GDM1 (cell line): ENCODE measurements around the gene P3H3.
"Not testable (repeated sequence)": the region's sequence is repeated elsewhere in the genome, so short reads cannot be mapped to it uniquely, and the experiment has no call there.

Experiments used
- DNase-seq: peaks from one replicate; lab custom pipeline; 2025; lab: John Stamatoyannopoulos, UW

Gene P3H3

DNA sequence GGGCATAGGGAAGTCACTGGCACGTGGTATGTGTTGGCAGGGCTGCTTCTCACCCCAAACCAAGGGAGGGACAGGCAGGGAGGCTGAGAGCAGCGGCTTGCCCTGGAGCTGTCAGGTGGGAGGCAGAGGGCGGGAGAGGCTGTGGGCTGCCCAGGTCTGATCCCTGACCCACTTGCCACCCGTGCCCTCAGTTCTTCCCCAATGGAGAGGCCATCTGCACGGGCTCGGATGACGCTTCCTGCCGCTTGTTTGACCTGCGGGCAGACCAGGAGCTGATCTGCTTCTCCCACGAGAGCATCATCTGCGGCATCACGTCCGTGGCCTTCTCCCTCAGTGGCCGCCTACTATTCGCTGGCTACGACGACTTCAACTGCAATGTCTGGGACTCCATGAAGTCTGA lies 17.2 kb downstream of the P3H3 start:
- DNase-seq: no peak

DNA sequence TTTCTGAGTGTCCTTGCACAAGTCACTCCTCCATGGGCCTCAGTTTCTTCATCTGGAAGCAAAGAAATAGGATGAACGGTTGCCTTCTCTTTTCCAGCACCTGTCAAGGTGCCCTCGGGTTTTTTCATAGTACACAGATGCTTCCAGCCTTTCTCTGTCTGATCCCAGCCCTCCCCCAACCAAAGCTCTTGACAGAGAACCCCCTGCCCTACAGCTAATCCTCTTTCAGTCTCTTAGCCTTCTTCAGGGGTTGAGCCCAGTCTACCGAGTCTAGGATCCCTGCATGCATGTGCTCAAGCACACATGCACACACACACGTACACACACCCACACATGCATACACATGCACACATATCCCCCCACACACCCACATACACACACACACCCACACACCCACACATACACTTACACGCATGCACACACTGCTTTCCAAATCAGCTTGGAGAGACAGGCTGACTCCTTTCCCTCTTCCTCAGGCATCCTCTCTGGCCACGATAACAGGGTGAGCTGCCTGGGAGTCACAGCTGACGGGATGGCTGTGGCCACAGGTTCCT lies 18.2 kb downstream of the P3H3 start:
- DNase-seq: no peak

DNA sequence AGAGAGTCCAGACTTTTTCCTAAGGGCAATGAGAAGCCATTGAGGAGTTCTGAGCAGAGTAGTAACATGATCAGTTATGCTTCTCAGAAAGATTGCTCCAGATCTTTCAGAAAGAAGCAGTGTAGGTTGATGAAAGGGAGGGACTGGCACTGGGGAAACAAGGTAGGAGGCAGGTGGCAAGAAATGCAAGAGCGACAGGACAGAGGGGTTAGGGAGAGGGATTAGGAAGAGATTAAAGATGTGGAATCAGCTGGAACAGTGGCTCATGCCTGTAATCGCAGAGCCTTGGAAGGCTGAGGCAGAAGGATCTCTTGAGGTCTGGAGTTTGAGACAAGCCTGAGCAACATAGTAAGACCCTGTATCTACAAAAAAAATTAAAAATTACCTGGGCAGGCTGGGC lies 19.5 kb downstream of the P3H3 start:
- no peak for DNase-seq

DNA sequence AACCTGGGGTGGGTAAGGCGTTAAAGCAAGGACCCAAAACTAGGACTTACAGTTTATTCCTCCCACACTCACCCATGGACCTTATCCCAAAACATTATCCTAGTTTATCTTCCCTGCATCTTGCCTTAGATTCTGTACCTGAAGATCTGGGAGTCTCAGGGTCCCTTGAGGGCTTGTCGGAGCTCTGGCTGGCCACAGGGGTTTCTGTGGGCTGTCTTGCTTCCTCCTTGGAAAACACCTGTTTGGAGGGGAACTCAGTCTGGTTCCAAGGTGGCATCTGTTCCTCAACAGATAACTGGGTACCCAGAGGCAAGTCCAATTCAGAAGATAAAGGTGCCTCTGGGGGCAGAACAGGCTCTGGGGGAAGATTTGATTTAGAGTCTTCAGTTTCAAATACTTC lies 21.2 kb downstream of the P3H3 start:
- DNase-seq: no peak

DNA sequence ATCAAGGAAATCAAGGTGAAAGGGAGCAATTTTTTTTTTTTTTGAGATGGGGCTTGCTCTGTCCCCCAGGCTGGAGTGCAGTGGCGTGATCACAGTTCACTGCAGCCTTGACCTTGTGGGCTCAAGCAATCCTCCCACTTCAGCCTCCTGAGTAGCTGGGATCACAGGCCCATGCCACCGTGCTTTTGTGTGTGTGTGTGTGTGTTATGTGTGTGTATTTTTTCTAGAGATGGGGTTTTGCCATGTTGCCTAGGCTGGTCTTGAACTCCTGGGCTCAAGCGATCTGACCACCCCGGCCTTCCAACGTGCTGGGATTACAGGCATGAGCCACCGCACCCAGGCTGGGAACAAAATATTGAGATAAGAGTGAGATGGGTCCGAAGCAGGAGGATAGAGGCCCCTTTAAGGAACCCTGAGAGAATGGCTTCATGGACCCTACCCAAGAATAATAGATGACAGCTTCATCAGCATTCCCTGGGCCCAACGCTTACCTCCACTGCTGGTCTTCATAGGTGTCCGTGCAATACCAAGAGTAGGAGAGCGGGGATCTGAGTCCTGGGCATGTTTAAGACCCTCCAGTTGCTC lies 21.9 kb downstream of the P3H3 start:
- DNase-seq: no peak

DNA sequence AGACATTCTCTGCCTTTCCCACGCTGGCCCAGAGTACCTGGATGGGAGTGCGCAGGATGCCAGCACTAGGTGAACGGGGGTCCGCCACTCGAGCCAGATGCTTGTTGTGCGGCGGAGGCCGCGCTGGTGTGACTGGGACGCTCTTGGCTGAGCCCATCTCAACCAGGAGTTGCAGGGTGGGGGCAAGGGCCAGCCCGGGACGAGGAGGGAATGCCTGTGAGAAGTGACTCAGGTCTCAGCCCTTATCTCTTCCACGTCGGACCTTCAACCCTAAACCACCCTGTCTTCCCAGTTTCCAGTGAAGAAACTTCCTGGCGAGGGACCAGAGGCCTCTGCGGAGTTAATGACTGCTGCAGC lies 22.6 kb downstream of the P3H3 start:
- no peak for DNase-seq

DNA sequence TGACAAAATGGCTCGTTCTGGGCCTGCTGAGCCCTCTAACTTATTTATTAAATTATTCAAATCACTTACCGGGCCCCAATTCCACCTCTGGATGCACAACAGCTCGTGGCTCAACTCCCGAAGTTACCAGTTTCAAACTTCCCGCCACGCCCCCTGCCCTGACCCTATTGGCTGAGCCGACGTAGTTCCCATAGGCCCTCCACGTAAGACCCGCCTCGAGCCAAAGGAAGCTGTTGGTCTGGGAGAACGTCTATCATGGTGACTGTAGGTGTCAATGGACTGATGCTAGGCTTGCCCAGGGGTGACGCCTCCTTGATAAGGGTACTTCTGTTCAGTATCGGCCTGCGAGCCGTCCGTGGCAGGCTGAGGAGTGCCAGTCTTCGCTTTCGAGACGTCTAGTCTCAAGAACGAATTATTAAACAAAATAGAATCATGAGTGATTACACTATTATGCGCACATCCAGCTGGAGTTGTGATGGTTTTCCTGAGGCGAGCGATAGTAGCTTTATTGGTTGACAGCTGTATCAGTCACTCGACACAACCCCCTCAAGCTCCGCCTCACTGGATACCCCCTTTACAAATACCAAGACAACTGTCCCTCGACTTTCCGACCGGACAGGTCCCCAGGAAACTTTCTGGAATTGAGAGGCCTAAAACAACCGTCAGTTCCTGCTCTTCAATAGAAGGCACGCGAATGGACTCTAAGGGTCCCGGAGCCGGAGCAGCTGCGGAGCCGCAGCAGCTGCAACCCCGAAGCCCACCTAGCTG lies 23.1 kb downstream of the P3H3 start, which contains the start of gene CDCA3:
Gene CDCA3, minus strand, starts transcription at position 134 of the 768 bp plus-strand sequence. CDS start 334 bp downstream, outside the sequence.
- DNase-seq: peak; percentile 96

DNA sequence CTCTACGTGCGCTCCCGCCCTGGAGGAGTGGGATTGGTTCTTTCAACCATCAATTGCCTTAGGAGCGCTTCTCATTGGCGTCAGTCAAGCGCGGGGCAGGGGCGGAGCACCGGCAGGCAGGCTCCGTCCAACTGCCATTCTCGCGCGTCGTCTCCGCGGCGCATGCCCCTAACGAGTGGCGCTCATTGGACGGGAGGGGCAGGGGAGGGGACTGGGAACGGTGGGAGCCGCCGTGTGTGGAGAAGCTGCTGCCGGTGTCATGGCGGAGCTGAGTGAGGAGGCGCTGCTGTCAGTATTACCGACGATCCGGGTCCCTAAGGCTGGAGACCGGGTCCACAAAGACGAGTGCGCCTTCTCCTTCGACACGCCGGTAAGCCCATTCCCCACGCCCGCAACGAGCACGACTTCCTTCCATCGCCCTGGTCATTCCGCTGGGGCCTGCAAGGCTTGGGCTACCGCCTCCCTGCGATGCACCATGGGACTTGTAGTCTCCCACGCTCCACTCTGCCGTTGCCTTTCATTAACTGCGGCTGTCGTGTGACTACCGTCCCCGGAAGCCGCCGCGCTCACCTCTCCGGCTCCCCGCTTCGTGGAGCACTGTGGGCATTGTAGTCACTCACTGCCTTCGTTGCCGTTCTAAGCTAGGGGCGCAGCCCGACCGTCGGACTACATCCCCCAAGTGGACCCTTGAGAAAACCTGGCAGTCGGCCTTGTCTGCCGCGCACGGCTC lies 23.9 kb downstream of the P3H3 start, which contains the start of gene USP5:
Gene USP5, plus strand, starts transcription at position 230 of the 730 bp plus-strand sequence. Its CDS starts 30 bp downstream, at position 260.
- peak; percentile 99 for DNase-seq

DNA sequence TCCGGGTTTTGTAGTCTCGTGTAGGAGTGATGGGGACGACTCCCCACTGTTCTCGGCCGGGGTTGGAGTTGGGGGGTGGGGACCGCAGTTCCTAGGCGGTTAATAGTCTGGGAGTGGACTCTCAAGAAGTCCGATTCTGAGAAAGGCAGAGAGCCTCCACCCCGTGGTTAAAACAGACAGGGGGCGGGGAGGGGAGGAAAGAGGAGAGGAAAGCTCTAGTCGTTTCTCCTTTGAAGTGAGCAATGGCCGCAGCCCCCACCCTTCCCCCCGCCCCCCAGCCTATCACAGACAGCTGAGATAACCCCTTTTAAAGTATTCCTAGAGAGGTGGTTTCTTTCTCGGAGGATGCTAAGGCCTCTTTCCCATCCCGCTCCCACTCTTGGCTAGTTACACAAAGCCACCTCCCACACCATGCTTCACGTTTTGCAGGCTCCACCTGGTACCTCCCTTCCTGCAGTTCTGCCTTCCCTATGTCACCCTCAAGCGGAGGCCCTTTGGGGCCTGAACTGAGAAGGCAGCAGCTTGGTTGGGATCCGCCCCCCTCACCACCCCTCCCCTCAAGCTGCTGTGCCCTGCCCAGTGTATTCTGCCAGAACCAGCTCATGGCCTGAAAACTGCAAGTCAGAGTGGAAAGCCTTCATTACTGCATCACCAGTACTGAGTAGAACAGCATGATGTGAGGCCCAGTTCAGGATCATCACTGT lies 24.6 kb downstream of the P3H3 start:
- no peak for DNase-seq

DNA sequence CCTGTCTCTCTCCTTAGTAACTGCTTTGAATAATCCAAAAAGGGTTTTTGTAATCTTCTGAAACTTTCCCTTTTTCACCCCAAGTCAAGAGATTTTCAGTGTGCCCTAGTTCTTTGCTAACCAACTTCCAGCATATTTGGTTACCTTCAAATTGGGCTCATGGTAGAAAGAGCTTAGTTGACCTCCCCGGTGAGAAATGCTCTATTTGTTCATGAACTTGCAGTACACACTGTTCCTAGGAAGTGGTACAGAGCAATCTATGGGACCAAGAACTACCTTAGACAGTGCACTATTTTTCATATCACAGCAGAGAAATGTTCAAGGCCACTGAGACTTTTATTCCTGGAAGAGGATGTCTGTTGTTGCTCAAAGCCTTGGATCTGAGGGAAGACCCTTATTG lies 25.4 kb downstream of the P3H3 start:
- no peak for DNase-seq

DNA sequence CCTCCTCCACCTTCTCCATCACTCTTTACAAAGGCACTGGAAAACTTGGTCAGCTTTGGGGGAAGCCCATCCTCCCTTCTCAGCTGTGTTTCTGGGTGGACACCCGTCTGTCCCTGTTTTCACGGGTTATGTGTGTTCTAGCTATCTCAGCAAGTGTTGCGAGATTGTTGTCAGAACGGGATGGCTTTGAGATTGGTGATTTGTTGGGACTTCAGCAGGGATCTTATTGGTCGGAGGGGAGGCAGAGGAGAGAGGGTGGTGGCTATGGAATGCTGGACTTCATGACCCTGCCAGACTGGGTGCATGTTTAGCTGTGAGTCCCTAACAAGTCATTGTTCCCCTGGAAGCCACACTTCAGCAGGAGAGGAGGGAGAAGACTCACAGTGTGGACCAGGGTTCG lies 25.8 kb downstream of the P3H3 start:
- DNase-seq: no peak

DNA sequence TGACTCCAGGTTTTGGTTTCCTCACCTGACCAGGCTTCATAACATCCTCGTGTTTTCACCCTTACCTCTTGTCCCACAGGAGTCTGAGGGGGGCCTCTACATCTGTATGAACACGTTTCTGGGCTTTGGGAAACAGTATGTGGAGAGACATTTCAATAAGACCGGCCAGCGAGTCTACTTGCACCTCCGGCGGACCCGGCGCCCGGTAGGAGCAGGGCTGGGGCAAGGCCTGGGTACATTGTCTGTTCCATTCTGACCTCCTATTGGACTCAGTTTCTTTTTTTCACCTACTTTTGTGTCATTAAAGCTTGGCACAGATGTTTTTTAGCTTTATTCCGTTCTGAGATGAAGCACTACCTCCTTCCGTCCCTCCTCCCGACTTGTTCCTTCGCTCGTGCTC lies 27.1 kb downstream of the P3H3 start:
- no peak for DNase-seq

DNA sequence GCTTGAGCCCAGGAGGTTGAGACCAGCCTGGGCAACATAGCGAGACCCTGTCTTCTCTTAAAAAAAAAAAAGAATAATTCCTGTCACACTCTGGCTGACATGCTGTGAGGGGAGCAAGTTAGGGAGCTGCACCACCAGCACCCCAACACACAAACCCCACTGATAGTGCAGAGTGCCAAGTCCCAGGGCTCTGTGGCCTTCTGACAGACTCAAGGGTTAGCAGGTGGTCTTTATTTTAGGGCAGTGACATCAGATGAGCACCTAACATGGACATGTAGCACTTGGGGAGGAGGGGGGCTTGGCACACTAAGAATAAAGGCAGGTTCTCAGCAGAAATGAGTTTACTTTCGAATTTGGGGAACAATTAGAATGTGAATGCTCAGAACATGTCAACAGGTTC lies 30.6 kb downstream of the P3H3 start:
- DNase-seq: no peak

DNA sequence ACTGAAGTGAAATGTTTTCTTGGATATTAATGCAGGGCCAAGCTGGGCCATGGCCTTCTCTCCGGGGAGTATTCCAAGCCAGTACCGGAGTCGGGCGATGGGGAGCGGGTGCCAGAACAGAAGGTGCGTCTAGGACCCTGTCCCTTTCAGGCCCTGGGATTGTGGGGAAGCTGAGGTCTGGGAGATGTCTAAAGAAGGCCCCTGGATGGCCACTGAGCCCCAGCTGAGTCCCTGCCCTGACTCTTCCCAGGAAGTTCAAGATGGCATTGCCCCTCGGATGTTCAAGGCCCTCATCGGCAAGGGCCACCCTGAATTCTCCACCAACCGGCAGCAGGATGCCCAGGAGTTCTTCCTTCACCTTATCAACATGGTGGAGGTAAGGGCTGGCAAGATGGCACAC lies 31.9 kb downstream of the P3H3 start:
- no peak for DNase-seq

DNA sequence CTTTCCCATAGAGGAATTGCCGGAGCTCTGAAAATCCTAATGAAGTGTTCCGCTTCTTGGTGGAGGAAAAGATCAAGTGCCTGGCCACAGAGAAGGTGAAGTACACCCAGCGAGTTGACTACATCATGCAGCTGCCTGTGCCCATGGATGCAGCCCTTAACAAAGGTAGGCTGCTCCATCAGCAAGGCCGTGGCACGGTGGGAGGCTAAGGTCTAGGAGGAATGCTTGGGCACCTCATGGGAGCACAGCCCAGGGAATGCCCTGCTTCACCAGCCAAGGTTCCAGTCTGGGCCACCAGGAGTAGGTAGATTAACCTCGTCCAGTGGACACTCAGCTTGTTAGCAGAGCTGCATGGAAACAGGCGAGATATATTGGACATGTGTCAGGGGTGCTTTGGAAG lies 32.7 kb downstream of the P3H3 start:
- no peak for DNase-seq

DNA sequence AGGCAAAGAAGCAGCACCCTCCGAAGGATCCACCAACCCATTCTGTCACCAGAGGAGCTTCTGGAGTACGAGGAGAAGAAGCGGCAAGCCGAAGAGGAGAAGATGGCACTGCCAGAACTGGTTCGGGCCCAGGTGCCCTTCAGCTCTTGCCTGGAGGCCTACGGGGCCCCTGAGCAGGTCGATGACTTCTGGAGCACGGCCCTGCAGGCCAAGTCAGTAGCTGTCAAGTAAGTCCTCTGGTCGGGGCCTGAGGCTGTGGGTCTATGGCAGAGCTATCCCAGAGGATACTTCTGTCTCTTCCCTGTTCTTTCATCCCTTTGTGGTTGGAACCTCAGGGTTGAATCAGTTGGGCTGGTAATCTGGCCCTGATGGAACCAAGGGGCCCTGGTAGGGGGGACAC lies 33.2 kb downstream of the P3H3 start:
- no peak for DNase-seq

DNA sequence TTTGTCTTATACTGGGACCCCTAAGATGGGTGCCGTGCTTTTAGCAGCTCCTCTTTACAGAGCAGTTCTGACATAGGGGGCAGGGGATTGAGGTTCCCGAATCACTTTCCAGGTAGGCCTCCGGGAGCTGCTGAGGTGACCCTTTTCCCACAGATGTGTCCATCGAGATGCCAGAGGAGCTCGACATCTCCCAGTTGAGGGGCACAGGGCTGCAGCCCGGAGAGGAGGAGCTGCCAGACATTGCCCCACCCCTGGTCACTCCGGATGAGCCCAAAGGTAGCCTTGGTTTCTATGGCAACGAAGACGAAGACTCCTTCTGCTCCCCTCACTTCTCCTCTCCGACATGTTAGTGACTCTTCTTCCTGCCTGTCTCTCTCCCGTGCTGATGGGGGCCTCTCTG lies 34.8 kb downstream of the P3H3 start:
- DNase-seq: no peak

DNA sequence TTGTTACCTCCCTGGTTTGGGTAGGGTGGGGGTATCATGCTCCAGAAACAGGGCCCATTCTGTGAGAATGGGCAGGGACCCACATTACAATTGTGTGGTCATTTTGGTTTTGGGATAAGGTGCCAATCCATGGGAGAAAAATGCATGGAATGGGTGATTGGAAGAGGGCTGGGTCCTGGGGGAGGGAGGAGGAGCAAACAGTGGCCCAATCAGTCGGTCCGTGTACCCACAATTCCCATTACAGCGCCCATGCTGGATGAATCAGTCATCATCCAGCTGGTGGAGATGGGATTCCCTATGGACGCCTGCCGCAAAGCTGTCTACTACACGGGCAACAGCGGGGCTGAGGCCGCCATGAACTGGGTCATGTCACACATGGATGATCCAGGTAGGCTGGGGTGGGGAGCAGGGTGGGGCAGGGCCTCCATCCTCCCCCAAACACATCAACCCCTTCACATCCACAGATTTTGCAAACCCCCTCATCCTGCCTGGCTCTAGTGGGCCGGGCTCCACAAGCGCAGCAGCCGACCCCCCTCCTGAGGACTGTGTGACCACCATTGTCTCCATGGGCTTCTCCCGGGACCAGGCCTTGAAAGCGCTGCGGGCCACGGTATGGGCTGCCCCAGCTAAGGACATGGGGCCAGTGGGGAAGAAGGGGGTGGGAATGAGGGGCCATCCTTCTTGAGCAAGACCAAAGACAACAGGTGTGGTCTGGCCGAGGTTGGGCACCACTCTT lies 35.5 kb downstream of the P3H3 start:
- no peak for DNase-seq

DNA sequence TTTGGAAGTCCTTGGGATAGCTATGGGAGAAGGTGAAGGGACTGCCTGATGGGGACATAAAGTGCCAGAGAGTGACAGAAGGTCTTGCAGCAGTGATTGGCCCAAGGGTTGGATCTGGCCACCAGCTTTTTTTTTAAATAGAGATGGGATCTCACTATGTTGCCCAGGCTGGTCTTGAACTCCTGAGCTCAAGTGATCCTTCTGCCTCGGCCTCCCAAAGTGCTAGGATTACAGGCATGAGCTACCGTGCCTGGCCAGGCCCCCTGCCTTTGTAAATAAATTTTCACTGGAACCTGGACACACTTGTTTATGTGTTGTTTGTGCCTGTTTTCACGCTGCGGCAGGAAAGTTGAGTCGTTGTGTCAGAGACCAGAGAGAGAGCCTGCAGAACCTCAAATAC lies 37.1 kb downstream of the P3H3 start:
- DNase-seq: not testable (repeated sequence)

DNA sequence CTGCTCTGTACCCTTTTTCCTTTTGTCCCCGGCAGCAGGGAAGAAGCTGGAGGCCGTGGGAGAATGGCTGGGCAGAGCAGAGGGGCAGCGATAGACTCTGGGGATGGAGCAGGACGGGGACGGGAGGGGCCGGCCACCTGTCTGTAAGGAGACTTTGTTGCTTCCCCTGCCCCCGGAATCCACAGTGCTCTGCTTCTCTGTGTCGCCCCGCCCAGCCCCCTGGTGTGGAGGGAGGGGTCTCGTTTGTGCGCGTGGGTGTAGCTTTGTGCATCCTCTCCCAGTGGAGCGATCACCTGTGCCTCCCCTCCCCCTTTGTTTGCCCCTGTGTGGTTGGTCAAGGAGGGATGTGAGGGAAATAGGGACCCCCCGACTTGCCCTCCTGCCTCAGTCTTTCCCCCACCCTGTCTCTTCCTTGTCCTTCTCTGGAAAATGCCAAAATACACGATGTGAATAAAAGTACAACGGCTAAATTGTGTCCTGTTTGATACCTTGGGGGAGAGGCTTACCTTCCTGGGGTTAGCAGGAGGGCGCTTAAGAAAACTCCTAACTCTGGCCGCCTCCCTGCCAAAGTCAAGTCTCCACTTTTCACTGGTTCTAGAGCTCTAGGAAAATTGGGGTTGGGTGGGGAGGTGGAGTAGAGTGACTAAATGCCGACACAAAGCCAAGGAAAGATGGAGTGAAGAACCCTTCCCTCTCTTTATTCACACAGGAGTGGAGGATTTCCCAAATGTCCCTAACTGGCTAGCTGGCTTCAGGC lies 38.1 kb downstream of the P3H3 start:
- no peak for DNase-seq

DNA sequence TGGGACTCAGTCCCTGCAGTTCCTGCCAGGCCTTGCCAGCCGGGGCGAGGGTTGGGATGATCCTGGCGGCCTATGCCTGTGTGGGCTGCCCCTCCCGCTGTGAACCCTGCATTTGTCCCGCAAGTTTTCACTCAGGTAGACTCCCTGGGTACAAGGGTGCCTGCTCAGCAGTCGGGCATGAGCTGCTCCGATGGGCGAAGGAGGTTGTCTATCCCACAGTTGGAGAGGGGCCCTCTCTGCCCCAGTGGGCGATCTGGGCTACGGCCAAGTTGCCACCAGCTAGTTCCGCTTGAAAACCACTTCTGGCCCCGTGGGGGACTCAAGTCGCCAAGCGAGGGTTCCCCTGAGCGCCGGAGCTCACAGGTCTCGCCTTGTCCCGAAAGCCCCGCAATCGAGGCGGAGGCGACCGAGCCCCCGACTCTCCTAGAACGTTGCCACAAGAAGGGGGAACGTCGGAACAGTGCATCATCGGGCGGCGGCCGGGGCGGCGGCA lies 38.8 kb downstream of the P3H3 start:
- no peak for DNase-seq
